ENCODE measurements around the gene LRMDA. TPM values are rescaled to one million over a fixed set of nuclear protein-coding genes. Genes with fewer than 3 reads are reported as not detected.

The LRMDA gene
- total RNA-seq, 3 donors from 2014 or later = 8.3 to 17.1 (median 11.1) TPM

GRCh38 chr10:75723319-75723980, 292.0 kb downstream of the LRMDA start:
- H3K27ac ChIP-seq = no peak overlapping the region
- intact Hi-C loops (cut with DNase I; ENCODE audit: low total_unique reads) = no loop called here

GRCh38 chr10:75724047-75724446, 292.6 kb downstream of the LRMDA start:
- Histone ChIP-seq H3K9me3 (no peaks in the 10 kb centered on the region), H3K27me3 (no peaks in the 10 kb centered on the region), H3K27ac (no peak overlapping the region), H3K4me1 (no peaks in the 10 kb centered on the region), H3K4me3 (no peak overlapping the region), H3K36me3 (no peaks in the 10 kb centered on the region)
- intact Hi-C loops (cut with DNase I; ENCODE audit: low total_unique reads) = no loop called here
- TF ChIP-seq POLR2AphosphoS5 (IDR thresholded peaks at IDR 0.05) (no peak), POLR2A (IDR thresholded peaks at IDR 0.05) (no peak)
- DNase-seq (ENCODE audit: low spot score in 2 of 2) = no peak

More at GRCh38 chr10:75723319-75723980, 292.0 kb downstream of the LRMDA start:
- H3K9me3 ChIP-seq = no peaks in the 10 kb centered on the region
- no peaks in the 10 kb centered on the region for H3K27me3 ChIP-seq
- H3K4me3 ChIP-seq = no peak overlapping the region
- H3K36me3 ChIP-seq = no peaks in the 10 kb centered on the region
- no peak for TF ChIP-seq POLR2A (IDR thresholded peaks at IDR 0.05)
- no peak for TF ChIP-seq POLR2AphosphoS5 (IDR thresholded peaks at IDR 0.05)
- TF ChIP-seq CTCF (IDR thresholded peaks at IDR 0.05) = no peak
- no peak for DNase-seq (ENCODE audit: low spot score in 2 of 2)
- no peaks in the 10 kb centered on the region for H3K4me1 ChIP-seq

- intact Hi-C loops (cut with DNase I; ENCODE audit: low total_unique reads) = no loop called here
- no peaks in the 10 kb centered on the region for H3K36me3 ChIP-seq
- H3K9me3 ChIP-seq = no peaks in the 10 kb centered on the region
- TF ChIP-seq CTCF (IDR thresholded peaks at IDR 0.05) (no peak), POLR2A (IDR thresholded peaks at IDR 0.05) (no peak), POLR2AphosphoS5 (IDR thresholded peaks at IDR 0.05) (no peak)
- no peak overlapping the region for H3K4me3 ChIP-seq
- no peaks in the 10 kb centered on the region for H3K27me3 ChIP-seq
- no peaks in the 10 kb centered on the region for H3K4me1 ChIP-seq
- DNase-seq (ENCODE audit: low spot score in 2 of 2) = no peak
- H3K27ac ChIP-seq = no peak overlapping the region
Observed at GRCh38 chr10:75726522-75727483, 295.4 kb downstream of the LRMDA start.

- TF ChIP-seq CTCF (IDR thresholded peaks at IDR 0.05) (no peak), POLR2AphosphoS5 (IDR thresholded peaks at IDR 0.05) (no peak), POLR2A (IDR thresholded peaks at IDR 0.05) (no peak)
- intact Hi-C loops (cut with DNase I; ENCODE audit: low total_unique reads) = no loop called here
- Histone ChIP-seq H3K4me1 (no peaks in the 10 kb centered on the region), H3K27ac (no peak overlapping the region), H3K9me3 (no peaks in the 10 kb centered on the region), H3K36me3 (no peaks in the 10 kb centered on the region), H3K4me3 (no peak overlapping the region), H3K27me3 (no peaks in the 10 kb centered on the region)
- DNase-seq (ENCODE audit: low spot score in 2 of 2) = no peak
Observed at GRCh38 chr10:75730847-75731246, 299.4 kb downstream of the LRMDA start.

- Histone ChIP-seq H3K36me3 (no peaks in the 10 kb centered on the region), H3K4me1 (no peaks in the 10 kb centered on the region)
Observed at GRCh38 chr10:75733135-75733890, 301.9 kb downstream of the LRMDA start.

More at GRCh38 chr10:75733135-75733890, 301.9 kb downstream of the LRMDA start:
- Histone ChIP-seq H3K4me3 (no peak overlapping the region), H3K27me3 (no peaks in the 10 kb centered on the region), H3K27ac (no peak overlapping the region), H3K9me3 (no peaks in the 10 kb centered on the region)
- no peak for DNase-seq (ENCODE audit: low spot score in 2 of 2)
- intact Hi-C loops (cut with DNase I; ENCODE audit: low total_unique reads) = no loop called here
- TF ChIP-seq POLR2A (IDR thresholded peaks at IDR 0.05) (no peak), POLR2AphosphoS5 (IDR thresholded peaks at IDR 0.05) (no peak), CTCF (IDR thresholded peaks at IDR 0.05) (no peak)
